ENCODE results near the gene FAM20C.
"Not testable (repeated sequence)": the region's sequence is repeated elsewhere in the genome, so short reads cannot be mapped to it uniquely, and the experiment has no call there.

FAM20C gene

GRCh38 chr7:256461-256940 is 64.1 kb downstream of the FAM20C start:
- TF ChIP-seq ZNF274 (IDR thresholded peaks at IDR 0.05; ENCODE audit: low read depth, low read length), result no peak
- H3K4me3 ChIP-seq (ENCODE audit: low read length), result no peak overlapping the region

DNA sequence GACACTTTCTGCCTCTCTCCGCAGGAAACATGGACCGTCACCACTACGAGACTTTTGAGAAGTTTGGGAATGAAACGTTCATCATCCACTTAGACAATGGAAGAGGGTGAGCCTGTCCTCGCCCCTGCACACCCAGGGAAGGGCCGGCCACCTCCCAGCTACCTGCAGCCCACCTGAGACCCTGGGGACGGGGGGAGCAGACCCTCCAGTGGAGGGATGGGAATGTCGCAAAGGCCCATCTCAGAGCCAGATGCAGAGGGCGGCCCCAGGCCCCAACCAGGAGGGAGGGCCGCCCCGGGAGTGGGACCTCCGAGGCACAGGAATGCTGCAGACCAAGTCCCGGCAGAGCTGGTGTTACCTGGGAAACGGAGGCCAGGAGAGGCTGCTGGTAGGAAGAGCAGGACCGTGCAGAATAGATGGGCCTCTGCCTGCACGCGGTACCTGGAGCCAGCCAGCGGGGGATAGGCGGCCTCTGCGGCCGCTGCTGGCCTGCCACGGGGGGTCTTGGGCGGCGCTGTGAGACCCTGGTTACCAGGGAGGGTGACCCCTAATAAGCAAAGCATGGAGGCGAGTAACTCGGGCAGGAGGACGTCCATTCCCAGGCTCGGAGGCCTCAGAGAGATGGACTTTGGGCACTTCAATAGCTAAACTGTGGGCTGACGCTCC is 64.7 kb downstream of the FAM20C start:
- no peak overlapping the region for H3K4me3 ChIP-seq (ENCODE audit: low read length)
- no peak for TF ChIP-seq ZNF274 (IDR thresholded peaks at IDR 0.05; ENCODE audit: low read depth, low read length)

DNA sequence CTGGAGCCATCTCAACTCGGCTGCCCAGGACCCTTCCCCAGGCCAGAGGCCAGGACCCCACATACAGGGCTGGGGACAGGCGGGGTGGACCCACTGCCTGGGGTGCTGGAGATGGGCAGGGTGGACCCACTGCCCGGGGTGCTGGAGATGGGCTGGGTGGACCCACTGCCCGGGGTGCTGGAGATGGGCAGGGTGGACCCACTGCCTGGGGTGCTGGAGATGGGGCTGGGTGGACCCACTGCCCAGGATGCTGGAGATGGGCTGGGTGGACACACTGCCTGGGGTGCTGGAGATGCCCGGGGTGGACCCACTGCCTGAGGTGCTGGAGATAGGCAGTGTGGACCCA is 65.2 kb downstream of the FAM20C start:
- H3K4me3 ChIP-seq (ENCODE audit: low read length), result no peak overlapping the region
- TF ChIP-seq ZNF274 (IDR thresholded peaks at IDR 0.05; ENCODE audit: low read depth, low read length), result no peak

GRCh38 chr7:258476-259190 is 66.3 kb downstream of the FAM20C start:
- TF ChIP-seq ZNF274 (IDR thresholded peaks at IDR 0.05; ENCODE audit: low read depth, low read length), result no peak

DNA sequence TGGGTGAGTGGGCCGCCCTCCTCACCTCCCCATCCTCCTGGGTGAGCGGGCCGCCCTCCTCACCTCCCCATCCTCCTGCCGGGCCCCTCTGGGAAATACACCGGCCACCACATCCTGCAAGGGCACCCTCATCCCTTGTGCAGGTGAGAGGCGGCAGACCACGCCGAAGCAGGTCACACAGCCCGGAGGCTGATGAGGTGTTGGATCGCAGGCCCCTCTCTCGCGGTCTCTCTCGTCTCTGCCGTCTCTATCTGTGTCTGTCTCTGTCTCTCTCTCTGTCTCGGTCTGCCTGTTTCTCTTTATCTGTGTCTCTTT is 66.8 kb downstream of the FAM20C start:
- no peak overlapping the region for H3K4me3 ChIP-seq (ENCODE audit: low read length)
- no peak for TF ChIP-seq ZNF274 (IDR thresholded peaks at IDR 0.05; ENCODE audit: low read depth, low read length)

More at GRCh38 chr7:258476-259190, 66.3 kb downstream of the FAM20C start:
- H3K4me3 ChIP-seq (ENCODE audit: low read length), result no peak overlapping the region

DNA sequence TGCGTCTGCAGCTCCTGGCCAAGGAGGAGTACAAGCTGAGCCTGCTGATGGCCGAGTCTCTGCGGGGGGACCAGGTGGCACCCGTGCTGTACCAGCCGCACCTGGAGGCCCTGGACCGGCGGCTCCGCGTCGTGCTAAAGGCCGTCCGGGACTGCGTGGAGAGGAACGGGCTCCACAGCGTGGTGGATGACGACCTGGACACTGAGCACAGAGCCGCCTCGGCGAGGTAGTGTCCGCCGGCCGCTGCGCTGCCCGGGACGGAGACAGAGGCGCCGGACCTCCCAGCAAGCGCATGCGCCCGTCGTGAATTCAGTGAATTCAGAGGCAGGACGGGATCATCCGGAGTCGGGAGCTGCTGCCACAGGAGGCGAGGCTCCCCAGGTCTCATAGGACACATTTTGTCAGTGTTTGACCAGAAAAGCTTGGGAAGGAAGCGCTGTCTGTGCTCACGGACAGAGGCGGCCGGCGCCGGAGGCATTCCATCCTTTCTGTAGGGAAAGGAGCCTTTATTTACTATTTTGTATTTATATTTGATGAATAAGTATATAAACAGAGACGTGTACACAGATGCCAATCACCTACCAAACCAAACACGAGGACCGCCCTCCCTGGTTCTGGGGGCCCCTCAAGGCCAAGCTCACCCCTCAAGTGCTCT is 67.5 kb downstream of the FAM20C start:
- no peak overlapping the region for H3K4me3 ChIP-seq (ENCODE audit: low read length)

GRCh38 chr7:260441-261281 is 68.3 kb downstream of the FAM20C start:
- no peak for TF ChIP-seq ZNF274 (IDR thresholded peaks at IDR 0.05; ENCODE audit: low read depth, low read length)
- no peak overlapping the region for H3K4me3 ChIP-seq (ENCODE audit: low read length)

More for the DNA sequence above, 67.5 kb downstream of the FAM20C start:
- TF ChIP-seq ZNF274 (IDR thresholded peaks at IDR 0.05; ENCODE audit: low read depth, low read length), result no peak

- H3K4me3 ChIP-seq (ENCODE audit: low read length), result no peak overlapping the region
- no peak for TF ChIP-seq ZNF274 (IDR thresholded peaks at IDR 0.05; ENCODE audit: low read depth, low read length)
Measured at GRCh38 chr7:261341-262250, 69.2 kb downstream of the FAM20C start.

DNA sequence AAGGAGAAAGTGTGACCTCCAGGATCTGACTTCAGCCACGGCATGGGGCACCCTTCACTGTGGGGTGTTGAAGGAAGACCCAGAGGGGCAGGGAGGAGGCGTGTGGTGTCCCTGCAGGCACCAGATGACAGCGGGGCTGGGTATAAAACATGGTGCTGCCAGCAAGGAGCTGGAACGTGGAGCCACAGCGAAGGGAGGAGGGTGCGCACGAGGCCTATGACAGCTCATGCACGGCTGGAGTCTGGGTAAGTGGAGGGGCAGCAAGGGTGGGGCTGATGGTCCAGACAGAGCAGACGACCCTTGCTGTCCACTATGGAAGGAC is 69.8 kb downstream of the FAM20C start:
- no peak overlapping the region for H3K4me3 ChIP-seq (ENCODE audit: low read length)
- no peak for TF ChIP-seq ZNF274 (IDR thresholded peaks at IDR 0.05; ENCODE audit: low read depth, low read length)

- not testable (repeated sequence) for H3K4me3 ChIP-seq (ENCODE audit: low read length)
Measured at GRCh38 chr7:262631-263311, 70.4 kb downstream of the FAM20C start.

DNA sequence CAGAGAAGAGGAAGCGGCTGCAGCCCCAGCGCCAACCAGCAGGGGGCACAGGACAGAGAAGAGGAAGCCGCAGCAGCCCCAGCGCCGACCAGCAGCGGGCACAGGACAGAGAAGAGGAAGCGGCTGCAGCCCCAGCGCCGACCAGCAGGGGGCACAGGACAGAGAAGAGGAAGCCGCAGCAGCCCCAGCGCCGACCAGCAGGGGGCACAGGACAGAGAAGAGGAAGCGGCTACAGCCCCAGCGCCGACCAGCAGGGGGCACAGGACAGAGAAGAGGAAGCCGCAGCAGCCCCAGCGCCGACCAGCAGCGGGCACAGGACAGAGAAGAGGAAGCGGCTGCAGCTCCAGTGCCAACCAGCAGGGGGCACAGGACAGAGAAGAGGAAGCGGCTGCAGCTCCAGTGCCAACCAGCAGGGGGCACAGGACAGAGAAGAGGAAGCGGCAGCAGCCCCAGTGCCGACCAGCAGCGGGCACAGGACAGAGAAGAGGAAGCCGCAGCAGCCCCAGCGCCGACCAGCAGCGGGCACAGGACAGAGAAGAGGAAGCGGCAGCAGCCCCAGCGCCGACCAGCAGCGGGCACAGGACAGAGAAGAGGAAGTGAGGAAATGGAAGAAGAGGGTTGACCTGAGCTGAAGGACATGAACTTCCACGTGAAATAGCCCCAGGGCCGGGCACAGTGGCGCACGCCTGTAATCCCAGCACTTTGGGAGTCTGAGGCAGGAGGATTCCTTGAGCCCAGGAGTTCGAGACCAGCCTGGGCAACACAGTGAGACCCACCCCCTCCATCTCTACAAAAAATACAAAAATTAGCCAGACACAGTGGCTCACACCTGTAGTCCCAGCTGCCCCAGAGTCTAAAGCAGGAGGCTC is 71.3 kb downstream of the FAM20C start:
- H3K4me3 ChIP-seq (ENCODE audit: low read length), result not testable (repeated sequence)

- no peak overlapping the region for H3K4me3 ChIP-seq (ENCODE audit: low read length)
- no peak for TF ChIP-seq ZNF274 (IDR thresholded peaks at IDR 0.05; ENCODE audit: low read depth, low read length)
Measured at GRCh38 chr7:264541-265191, 72.3 kb downstream of the FAM20C start.
